NCI-H2196 (cell line): ENCODE measurements around the gene ADRB2.
"Not testable (repeated sequence)": the region's sequence is repeated elsewhere in the genome, so short reads cannot be mapped to it uniquely, and the experiment has no call there.

Experiments used
- DNase-seq: peaks from one replicate; lab custom pipeline; 2025; ENCODE audit not compliant: unreplicated experiment; lab: John Stamatoyannopoulos, UW

The ADRB2 gene

GRCh38 chr5:148855249-148856008 lies 29.0 kb downstream of the ADRB2 start:
- no peak for DNase-seq

GRCh38 chr5:148856009-148856367 lies 29.6 kb downstream of the ADRB2 start:
- DNase-seq, result no peak

GRCh38 chr5:148856424-148856823 lies 30.0 kb downstream of the ADRB2 start:
- DNase-seq, result no peak

- no peak for DNase-seq
Observed at GRCh38 chr5:148857474-148857873, 31.1 kb downstream of the ADRB2 start.

- no peak for DNase-seq
Observed at GRCh38 chr5:148858106-148858505, 31.7 kb downstream of the ADRB2 start.

GRCh38 chr5:148858547-148858946 lies 32.1 kb downstream of the ADRB2 start:
- no peak for DNase-seq

- no peak for DNase-seq
Observed at GRCh38 chr5:148859703-148860102, 33.3 kb downstream of the ADRB2 start.

- no peak for DNase-seq
Observed at GRCh38 chr5:148860599-148860998, 34.2 kb downstream of the ADRB2 start.

- no peak for DNase-seq
Observed at GRCh38 chr5:148861088-148861487, 34.7 kb downstream of the ADRB2 start.

- no peak for DNase-seq
Observed at GRCh38 chr5:148861696-148862095, 35.3 kb downstream of the ADRB2 start.

GRCh38 chr5:148864113-148864841 lies 37.9 kb downstream of the ADRB2 start:
- DNase-seq, result no peak

GRCh38 chr5:148866024-148866423 lies 39.6 kb downstream of the ADRB2 start:
- DNase-seq, result no peak

GRCh38 chr5:148873120-148873519 lies 46.7 kb downstream of the ADRB2 start:
- no peak for DNase-seq

- DNase-seq, result no peak
Observed at GRCh38 chr5:148873690-148874485, 47.5 kb downstream of the ADRB2 start.

- no peak for DNase-seq
Observed at GRCh38 chr5:148875205-148875875, 48.9 kb downstream of the ADRB2 start.

GRCh38 chr5:148877436-148877835 lies 51.0 kb downstream of the ADRB2 start:
- DNase-seq, result not testable (repeated sequence)
